Activated CD4-positive, CD25-positive, alpha-beta regulatory T cell (primary cell): ENCODE data around the gene P2RX1.

Experiments used
- DNase-seq, 4 experiments: peaks; one replicate each; lab custom pipeline; 2025; lab: John Stamatoyannopoulos, UW

P2RX1 gene

GRCh38 chr17:3924512-3925350 lies 8.5 kb upstream of the P2RX1 start:
- DNase-seq, result no peak

DNA sequence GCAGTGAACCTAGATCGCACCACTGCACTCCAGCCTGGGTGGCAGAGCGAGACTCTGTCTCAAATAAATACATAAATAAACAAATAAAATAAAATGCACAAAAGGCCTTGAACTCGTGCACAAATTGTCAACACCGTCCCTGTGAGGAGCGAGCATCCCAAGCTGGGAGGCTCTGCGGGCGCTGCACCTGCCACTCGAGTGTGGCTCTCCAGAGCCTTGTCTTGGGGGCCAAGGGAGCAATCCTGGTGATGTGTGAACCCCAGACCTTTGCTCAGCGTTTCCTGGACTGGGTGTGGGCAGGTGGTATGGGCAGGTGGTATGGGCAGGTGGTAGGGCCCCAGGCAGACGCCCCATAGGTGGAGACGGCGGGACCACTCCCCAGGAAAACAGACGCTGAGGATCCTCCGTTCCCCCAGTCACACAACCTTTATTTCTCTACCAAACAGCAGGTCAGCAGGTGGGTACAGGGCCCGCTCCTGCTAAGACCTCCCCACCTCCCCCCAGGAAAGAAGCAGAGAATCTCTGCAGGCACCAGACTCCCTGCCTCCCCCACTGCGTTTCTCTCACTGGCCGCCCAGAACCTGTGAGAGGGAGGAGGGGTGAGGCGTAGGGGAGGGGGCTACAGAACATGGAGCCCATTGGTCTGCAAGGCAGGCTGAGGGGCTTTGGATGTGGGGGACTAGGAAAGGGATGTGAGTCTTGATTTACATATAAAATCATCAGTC lies 7.4 kb upstream of the P2RX1 start:
- DNase-seq, result no peak

DNA sequence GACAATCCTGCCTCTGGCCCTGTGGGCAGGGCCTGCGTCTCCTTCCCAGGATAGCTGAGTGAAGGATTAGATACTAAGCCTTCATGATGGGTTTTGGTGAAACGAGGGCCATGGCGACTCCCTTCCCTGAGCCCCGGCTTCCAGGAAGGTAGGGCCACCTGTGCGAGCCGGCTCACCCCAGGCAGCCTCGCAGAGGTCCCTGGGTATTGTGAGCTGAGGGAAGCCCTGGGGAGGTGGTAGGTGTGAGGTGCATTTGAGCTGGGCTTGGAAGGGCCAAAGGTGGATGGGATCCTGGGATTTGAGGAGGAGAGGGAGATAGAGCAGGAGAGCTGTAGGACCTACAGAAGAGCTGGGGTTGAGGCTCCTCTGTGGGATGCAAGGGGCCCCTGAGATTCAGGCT lies 6.5 kb upstream of the P2RX1 start:
- DNase-seq, result no peak

- DNase-seq, result no peak
Observed at GRCh38 chr17:3921502-3922319, 5.4 kb upstream of the P2RX1 start.

- no peak for DNase-seq
Observed at GRCh38 chr17:3921006-3921405, 4.7 kb upstream of the P2RX1 start.

GRCh38 chr17:3919123-3919624 lies 2.9 kb upstream of the P2RX1 start:
- no peak for DNase-seq

- no peak for DNase-seq
Observed at GRCh38 chr17:3918372-3919122, 2.3 kb upstream of the P2RX1 start.

- DNase-seq, result no peak
Observed at GRCh38 chr17:3917391-3917931, 1.2 kb upstream of the P2RX1 start.

DNA sequence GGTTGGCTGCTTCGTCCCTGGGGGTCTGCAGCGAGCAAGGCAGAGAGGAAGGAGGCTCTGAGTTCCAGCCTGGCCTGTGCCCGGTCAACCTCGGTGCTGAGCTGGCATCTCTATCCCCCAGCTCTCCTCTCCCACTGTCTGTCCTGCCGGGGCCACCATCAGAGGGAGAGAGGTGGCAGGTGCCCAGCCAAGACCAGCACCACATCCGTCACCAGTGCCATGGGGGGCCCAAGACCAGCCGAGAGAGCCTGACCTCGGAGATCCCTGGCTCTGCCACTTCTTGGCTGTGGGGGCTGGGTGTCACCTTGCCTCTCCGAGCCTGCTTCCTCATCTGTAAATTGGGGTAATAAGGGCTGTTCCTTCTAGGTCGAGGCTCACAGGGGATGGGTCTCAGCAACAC lies 560 bp upstream of the P2RX1 start:
- DNase-seq, result no peak

- no peak for DNase-seq
Observed at GRCh38 chr17:3915581-3915994, 677 bp downstream of the P2RX1 start.

DNA sequence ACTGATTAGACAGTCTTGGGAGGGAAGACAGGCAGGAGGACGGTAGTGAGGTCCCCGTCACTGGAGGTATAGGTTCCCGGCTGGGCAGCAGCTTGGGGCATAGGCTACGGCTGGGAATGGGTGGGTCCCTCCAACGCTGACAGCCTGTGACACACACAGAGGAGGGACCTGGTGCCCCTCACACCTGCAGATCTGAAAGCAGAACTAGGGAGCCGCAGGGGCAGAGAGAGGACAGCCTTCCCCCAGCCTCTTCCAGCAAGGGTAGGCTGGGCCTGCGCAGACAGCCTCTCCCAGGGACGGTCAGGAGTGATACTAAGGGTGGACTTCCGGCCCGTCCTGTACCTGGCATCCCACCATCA lies 2.0 kb downstream of the P2RX1 start:
- no peak for DNase-seq

GRCh38 chr17:3913531-3914311 lies 2.5 kb downstream of the P2RX1 start:
- DNase-seq, result peak; percentile 63 to 72 (median 66)

GRCh38 chr17:3912827-3913226 lies 3.4 kb downstream of the P2RX1 start:
- DNase-seq, result no peak

DNA sequence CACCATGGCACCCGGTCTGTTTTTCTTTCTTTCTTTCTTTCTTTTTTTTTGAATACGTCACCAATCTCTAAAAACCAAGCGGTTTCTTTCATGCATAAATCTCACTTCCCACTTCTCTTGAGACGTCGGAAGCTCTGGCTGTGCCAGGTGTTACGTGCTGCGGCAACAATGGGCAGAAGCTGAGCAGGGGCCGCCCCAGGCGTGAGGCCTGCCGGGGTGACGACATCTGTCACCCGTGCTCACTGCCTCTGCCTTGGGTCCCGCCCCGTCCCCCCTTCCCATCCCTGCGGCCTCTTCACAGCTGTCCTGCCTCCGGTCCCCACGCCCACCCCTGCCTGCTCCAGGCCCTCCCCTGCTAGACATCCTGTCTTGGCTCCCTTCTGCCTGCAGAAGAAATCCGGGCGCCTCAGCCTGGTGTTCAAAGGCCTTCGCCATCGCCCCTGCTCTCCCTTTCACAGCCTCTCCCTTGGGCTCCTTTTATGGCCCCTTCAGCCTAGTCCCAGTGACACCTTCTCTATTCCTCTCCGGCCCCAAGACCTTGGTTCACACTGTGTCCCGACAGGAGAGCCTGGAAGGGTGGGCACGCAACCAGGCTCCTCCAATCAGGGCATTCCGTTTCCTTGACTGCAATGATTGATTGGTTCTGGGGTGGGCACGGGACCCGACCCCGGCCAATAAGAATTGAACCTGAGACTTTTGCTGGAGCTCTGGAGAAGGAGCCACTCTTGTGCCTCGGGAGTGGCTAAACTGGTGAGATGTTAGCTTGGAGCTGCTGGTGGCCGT lies 4.8 kb downstream of the P2RX1 start:
- DNase-seq, result peak in 2 of 4 experiments; percentile 21 to 33

DNA sequence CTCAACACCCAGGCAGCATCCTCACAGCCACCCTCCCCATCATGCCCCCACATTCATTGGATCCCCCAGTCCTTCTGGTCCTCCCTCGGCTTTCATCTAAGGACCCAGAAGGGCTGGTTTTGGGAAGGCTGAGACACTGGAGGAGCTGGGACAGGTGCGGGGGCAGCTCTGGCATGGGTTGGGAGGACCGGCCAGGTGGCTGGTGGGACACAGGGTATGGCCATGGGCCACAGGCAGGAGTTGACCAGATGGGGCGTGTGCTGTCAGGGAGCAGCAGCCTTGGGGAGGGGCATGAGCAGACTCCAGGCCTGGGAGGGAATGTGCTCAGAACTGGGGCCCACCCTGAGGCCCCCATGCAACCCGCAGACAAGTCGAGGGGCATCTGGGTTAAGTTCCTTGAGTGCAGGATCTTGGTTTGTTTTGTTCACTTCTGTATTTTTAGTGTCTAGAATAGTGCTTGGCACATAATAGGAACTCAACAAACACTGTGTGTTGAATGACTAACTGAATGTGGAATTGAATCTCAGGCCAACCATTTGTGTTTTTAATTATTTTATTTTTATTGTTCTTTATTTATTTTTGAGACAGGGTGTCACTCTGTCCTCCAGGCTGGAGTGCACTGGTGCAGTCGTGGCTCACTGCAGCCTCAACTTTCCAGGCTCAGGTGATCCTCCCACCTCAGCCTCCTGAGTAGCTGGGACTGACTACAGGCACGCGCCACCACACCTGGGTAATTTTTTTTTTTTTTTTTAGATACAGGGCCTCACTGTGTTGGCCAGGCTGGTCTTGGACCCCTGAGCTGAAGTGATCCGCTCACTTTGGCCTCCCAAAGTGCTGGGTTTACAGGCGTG lies 5.6 kb downstream of the P2RX1 start:
- DNase-seq, result no peak

DNA sequence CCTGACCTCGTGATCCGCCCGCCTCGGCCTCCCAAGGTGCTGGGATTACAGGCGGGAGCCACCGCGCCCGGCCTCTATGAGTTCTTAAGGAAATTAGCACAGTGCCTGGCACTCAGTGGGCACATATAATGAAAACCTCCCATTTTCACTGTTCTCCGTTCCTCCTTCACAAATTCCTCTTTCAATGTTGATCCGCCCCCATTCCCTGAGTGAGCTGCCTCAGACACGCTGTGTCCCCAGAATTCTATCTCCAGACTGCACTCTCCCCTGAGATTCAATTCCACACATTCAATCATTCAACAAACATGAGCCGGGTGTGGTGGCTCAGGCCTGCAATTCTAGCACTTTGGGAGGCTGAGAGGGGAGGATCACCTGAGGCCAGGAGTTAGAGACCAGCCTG lies 7.0 kb downstream of the P2RX1 start:
- DNase-seq, result no peak

- DNase-seq, result no peak
Observed at GRCh38 chr17:3907483-3908216, 8.6 kb downstream of the P2RX1 start.

DNA sequence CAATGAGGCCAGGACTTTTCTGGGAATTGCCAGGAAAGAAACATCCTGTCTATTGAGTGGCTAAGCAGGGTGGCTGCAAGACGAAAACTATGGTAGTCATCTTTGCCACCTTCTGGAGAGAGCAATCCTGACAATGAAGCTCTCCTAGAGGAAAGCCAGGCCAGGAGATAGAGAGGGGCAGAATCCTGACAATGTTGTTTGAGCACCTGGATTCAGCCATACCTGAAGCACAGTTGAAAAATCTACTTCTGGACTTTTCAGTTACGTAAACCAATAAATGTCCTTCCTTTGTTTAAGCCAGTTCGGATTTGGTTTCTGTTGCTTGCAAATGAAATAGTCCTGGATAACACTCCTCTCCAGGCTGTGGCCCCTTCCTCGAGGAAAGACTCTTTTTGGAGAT lies 9.4 kb downstream of the P2RX1 start:
- no peak for DNase-seq
